Lower leg skin (tissue), 4 donors: ENCODE measurements around the gene PLEKHA4. TPM values are rescaled to one million over a fixed set of nuclear protein-coding genes. Genes with fewer than 3 reads are reported as not detected.

Experiments
- DNase-seq, 2 donors: peaks; one replicate each; pipeline ENCODE4 v3.0.0-alpha.2; 2019; ENCODE audit warnings: low spot score in 2 of 2
- H3K4me3 ChIP-seq: fragments of 200-600 bp; sonication (generic); 2 replicates; pipeline ENCODE4 v1.5.1; 2017; ENCODE audit warnings: mild to moderate bottlenecking, low read depth; ENCODE audit not compliant: poor library complexity, severe bottlenecking
- POLR2A ChIP-seq, 2 donors: fragments of 450-650 bp; IDR thresholded peaks; one replicate each; pipeline ENCODE4 v1.6.1; 2016 to 2017; ENCODE audit warnings: antibody characterized with exemption in 2 of 2, mild to moderate bottlenecking in 1 of 2, moderate library complexity in 1 of 2
- WGBS, 2 donors: methylation state at CpG; one replicate each; pipeline ENCODE4 v1.1.5; 2018; 5-methylcytosine and 5-hydroxymethylcytosine counted together
- intact Hi-C: fragments of 100-400 bp; cut with DNase I; formaldehyde crosslinking; loops from one replicate; pipeline ENCODE4 v1.15.0; 2023; ENCODE audit warnings: low total_unique reads
- total RNA-seq, 4 donors: library from RNA; depleted of rRNA; stranded (reverse); fragments of >200 nt; gene quantifications; one replicate each; pipeline ENCODE4 v1.1.0, GENCODE V29; 2016
- TF ChIP-seq, protein P1 (sequence below), 3 donors: fragments of 450-650 bp; IDR thresholded peaks; one replicate each; pipeline ENCODE4 v1.5.1; 2016; ENCODE audit warnings: antibody characterized with exemption in 3 of 3, mild to moderate bottlenecking in 3 of 3, moderate library complexity in 2 of 3

The PLEKHA4 gene
- total RNA-seq, 4 donors from 2014 or later = 2.9 to 7.2 (median 6.3) TPM

DNA sequence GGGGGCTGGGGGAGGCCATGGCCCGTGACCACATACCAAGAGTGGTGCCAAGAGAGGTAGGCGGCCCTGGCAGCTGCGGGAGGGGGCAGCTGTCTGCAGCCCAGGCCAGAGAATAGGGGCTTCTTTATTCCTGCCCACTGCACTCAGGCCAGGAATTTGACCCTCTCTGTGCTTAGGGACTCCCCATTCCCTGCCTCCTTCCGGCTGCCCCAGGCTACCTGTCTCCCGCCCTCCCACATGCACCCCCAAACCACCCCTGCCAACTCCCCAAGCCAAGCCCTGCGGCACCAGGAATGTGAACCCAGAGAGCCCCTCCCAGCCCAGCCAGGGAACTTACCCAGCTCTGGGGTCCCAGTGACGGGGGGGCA is 687 bp downstream of the PLEKHA4 start:
- intact Hi-C loops = no loop called here
- TF ChIP-seq, protein P1, sequence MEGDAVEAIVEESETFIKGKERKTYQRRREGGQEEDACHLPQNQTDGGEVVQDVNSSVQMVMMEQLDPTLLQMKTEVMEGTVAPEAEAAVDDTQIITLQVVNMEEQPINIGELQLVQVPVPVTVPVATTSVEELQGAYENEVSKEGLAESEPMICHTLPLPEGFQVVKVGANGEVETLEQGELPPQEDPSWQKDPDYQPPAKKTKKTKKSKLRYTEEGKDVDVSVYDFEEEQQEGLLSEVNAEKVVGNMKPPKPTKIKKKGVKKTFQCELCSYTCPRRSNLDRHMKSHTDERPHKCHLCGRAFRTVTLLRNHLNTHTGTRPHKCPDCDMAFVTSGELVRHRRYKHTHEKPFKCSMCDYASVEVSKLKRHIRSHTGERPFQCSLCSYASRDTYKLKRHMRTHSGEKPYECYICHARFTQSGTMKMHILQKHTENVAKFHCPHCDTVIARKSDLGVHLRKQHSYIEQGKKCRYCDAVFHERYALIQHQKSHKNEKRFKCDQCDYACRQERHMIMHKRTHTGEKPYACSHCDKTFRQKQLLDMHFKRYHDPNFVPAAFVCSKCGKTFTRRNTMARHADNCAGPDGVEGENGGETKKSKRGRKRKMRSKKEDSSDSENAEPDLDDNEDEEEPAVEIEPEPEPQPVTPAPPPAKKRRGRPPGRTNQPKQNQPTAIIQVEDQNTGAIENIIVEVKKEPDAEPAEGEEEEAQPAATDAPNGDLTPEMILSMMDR (IDR thresholded peaks at IDR 0.05) = no peak
- no peak for TF ChIP-seq POLR2A (IDR thresholded peaks at IDR 0.05)
- no peak overlapping the region for H3K4me3 ChIP-seq
- no peak for DNase-seq
- 18 to 46% methylated on average over 7 of the region's 7 CpGs for WGBS, 2 donors

- H3K4me3 ChIP-seq = no peak overlapping the region
- TF ChIP-seq, protein P1 (IDR thresholded peaks at IDR 0.05) = no peak
- TF ChIP-seq POLR2A (IDR thresholded peaks at IDR 0.05) = no peak
- DNase-seq = no peak
- WGBS, 2 donors = 35 to 59% methylated on average over 14 of the region's 14 CpGs
- intact Hi-C loops = no loop called here
Observed at GRCh38 chr19:48867123-48867745, 1.2 kb downstream of the PLEKHA4 start.

- WGBS, 2 donors = 54 to 57% methylated on average over 6 of the region's 6 CpGs
- intact Hi-C loops = no loop called here
- no peak overlapping the region for H3K4me3 ChIP-seq
- no peak for DNase-seq
- no peak for TF ChIP-seq POLR2A (IDR thresholded peaks at IDR 0.05)
- TF ChIP-seq, protein P1 (IDR thresholded peaks at IDR 0.05) = no peak
Observed at GRCh38 chr19:48866692-48867091, 1.7 kb downstream of the PLEKHA4 start.

DNA sequence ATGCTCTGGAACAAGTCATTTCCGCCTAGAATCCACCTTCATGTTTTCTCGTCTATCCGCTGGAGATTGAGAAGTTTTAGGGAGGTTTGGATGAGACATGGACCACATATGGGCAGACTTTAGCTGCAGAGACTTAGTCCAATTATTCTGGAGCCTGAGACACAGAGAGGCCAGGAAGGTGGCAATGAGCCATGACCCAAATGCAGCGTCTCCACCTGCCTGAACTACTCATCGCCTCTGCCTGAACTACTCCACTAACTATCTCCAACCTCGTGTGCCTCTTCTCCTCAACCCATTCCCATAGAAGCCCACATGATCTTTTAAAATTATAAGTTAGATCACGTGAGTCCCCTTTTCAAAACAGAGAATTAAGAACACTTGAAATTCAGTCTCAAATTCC is 5.6 kb downstream of the PLEKHA4 start:
- H3K4me3 ChIP-seq = no peak overlapping the region
- 70 to 74% methylated on average over 7 of the region's 7 CpGs for WGBS, 2 donors

GRCh38 chr19:48861313-48861712 is 7.1 kb downstream of the PLEKHA4 start:
- H3K4me3 ChIP-seq = no peak overlapping the region
- intact Hi-C loops = no loop called here
- WGBS, 2 donors = 85 to 92% methylated on average over 18 of the region's 18 CpGs
- TF ChIP-seq, protein P1 (IDR thresholded peaks at IDR 0.05) = no peak
- no peak for TF ChIP-seq POLR2A (IDR thresholded peaks at IDR 0.05)
- DNase-seq = no peak

More for the DNA sequence above, 5.6 kb downstream of the PLEKHA4 start:
- no peak for TF ChIP-seq POLR2A (IDR thresholded peaks at IDR 0.05)
- TF ChIP-seq, protein P1 (IDR thresholded peaks at IDR 0.05) = no peak
- DNase-seq = no peak
- intact Hi-C loops = no loop called here
